H1 (cell line): ENCODE measurements around the gene SPATA4. TPM values are rescaled to one million over a fixed set of nuclear protein-coding genes. Genes with fewer than 3 reads are reported as not detected.
A peak's percentile ranks its signal among the peaks of the same experiment; 100 is the strongest.

ENCODE experiments used
- CTCF ChIA-PET: fragments of 300-600 bp; sonication (Branson Sonifier 250); formaldehyde crosslinking; loops from one replicate; lab custom pipeline; 2021; ENCODE audit not compliant: partially characterized antibody; lab: Charles Lee
- POLR2A ChIA-PET: fragments of 300-600 bp; sonication (Branson Sonifier 250); formaldehyde crosslinking; loops from one replicate; lab custom pipeline; 2021; ENCODE audit warnings: inconsistent platforms; ENCODE audit not compliant: partially characterized antibody; lab: Charles Lee
- DNase-seq, 2 experiments: peaks; one replicate each; pipeline versions ENCODE4 v3.0.0 to v3.0.0-alpha.2; 2010 to 2022; ENCODE audit warnings: low spot score in 2 of 2, low read depth in 1 of 2, mixed read lengths in 1 of 2
- FAIRE-seq: peaks from 2 replicates; lab custom pipeline; 2011; peaks lifted over from hg19 to GRCh38; lab: Jason Lieb, UNC
- H2AFZ ChIP-seq: 2 replicates; pipeline ENCODE4 v1.8.1; 2012; ENCODE audit warnings: low read length, inconsistent platforms
- H2AK5ac ChIP-seq: 2 replicates; pipeline ENCODE4 v1.6.1; 2013; ENCODE audit warnings: low read depth, low read length
- H2BK120ac ChIP-seq: replicated peaks from 2 replicates; pipeline ENCODE3; 2013; ENCODE audit warnings: low read depth, low read length, inconsistent platforms
- H2BK12ac ChIP-seq: 2 replicates; pipeline ENCODE4 v1.6.1; 2013; ENCODE audit warnings: low read depth, low read length
- H2BK15ac ChIP-seq: 2 replicates; pipeline ENCODE4 v1.6.1; 2013; ENCODE audit warnings: low read length
- H2BK20ac ChIP-seq: 2 replicates; pipeline ENCODE4 v1.6.1; 2013; ENCODE audit warnings: low read length
- H2BK5ac ChIP-seq: 2 replicates; pipeline ENCODE4 v1.6.1; 2013; ENCODE audit warnings: low read depth, low read length
- H3K14ac ChIP-seq: 2 replicates; pipeline ENCODE4 v1.6.1; 2013; ENCODE audit warnings: inconsistent platforms; ENCODE audit not compliant: insufficient read length
- H3K18ac ChIP-seq: 2 replicates; pipeline ENCODE4 v1.6.1; 2013; ENCODE audit warnings: low read length; ENCODE audit errors: extremely low read depth
- H3K23ac ChIP-seq: 2 replicates; pipeline ENCODE4 v1.6.1; 2013; ENCODE audit warnings: inconsistent platforms; ENCODE audit not compliant: insufficient read length
- H3K23me2 ChIP-seq: 2 replicates; pipeline ENCODE4 v1.6.1; 2013; ENCODE audit warnings: low read depth, low read length
- H3K27ac ChIP-seq: 2 replicates; pipeline ENCODE4 v1.6.1; 2011; ENCODE audit warnings: low read depth, low read length, inconsistent platforms
- H3K27me3 ChIP-seq, 4 experiments: replicated peaks in 1 of 4; 1 replicate in 1 of 4; 2 replicates in 3 of 4; pipeline versions ENCODE4 v1.6.1 to v1.8.1; 2011 to 2013; ENCODE audit warnings: low read length in 3 of 4, mild to moderate bottlenecking in 3 of 4, inconsistent platforms in 2 of 4, mixed read lengths in 2 of 4, moderate library complexity in 1 of 4; ENCODE audit not compliant: control insufficient read depth in 3 of 4, insufficient read depth in 3 of 4; ENCODE audit errors: extremely low read depth in 1 of 4
- H3K36me3 ChIP-seq, 4 experiments: 2 replicates each; pipeline versions ENCODE4 v1.6.1 to v1.8.1; 2011 to 2013; ENCODE audit warnings: mild to moderate bottlenecking in 4 of 4, low read length in 3 of 4, moderate library complexity in 2 of 4, control low read depth in 1 of 4, inconsistent platforms in 1 of 4; ENCODE audit not compliant: insufficient read depth in 4 of 4, control insufficient read depth in 2 of 4
- H3K4ac ChIP-seq: replicated peaks from 2 replicates; pipeline ENCODE3; 2013; ENCODE audit warnings: low read length, low read depth, mixed read lengths, inconsistent platforms; ENCODE audit not compliant: insufficient read length
- H3K4me1 ChIP-seq, 4 experiments: replicated peaks in 1 of 4; 1 replicate in 1 of 4; 2 replicates in 3 of 4; pipeline versions ENCODE4 v1.6.1 to v1.8.1; 2011 to 2013; ENCODE audit warnings: low read length in 3 of 4, inconsistent platforms in 2 of 4, mixed read lengths in 1 of 4; ENCODE audit not compliant: insufficient read depth in 4 of 4, control insufficient read depth in 3 of 4
- H3K4me2 ChIP-seq, 2 experiments: 2 replicates each; pipeline versions ENCODE4 v1.6.1 to v1.8.1; 2011 to 2013; ENCODE audit warnings: low read depth in 2 of 2, low read length in 2 of 2, control low read depth in 1 of 2, inconsistent platforms in 1 of 2, mild to moderate bottlenecking in 1 of 2; ENCODE audit not compliant: insufficient read depth in 1 of 2
- H3K4me3 ChIP-seq, 4 experiments: fragments of 200-600, 300-600 bp in 1 of 4; sonication (generic), shearing (Covaris generic), sonication (Bioruptor Twin) in 1 of 4; 2 replicates each; pipeline versions ENCODE4 v1.5.1 to v1.8.1; 2011 to 2016; ENCODE audit warnings: low read length in 4 of 4, low read depth in 3 of 4, control low read depth in 2 of 4, inconsistent platforms in 2 of 4, mild to moderate bottlenecking in 2 of 4, mixed read lengths in 1 of 4, moderate library complexity in 1 of 4; ENCODE audit not compliant: insufficient read depth in 2 of 4; ENCODE audit errors: extremely low read depth in 1 of 4
- H3K56ac ChIP-seq: replicated peaks from 2 replicates; pipeline ENCODE3; 2013; ENCODE audit warnings: low read depth, mild to moderate bottlenecking, mixed read lengths, low read length, inconsistent platforms; ENCODE audit not compliant: insufficient read length
- H3K79me1 ChIP-seq: 2 replicates; pipeline ENCODE4 v1.6.1; 2013; ENCODE audit warnings: low read depth, low read length, control low read depth
- H3K79me2 ChIP-seq, 2 experiments: 2 replicates each; pipeline versions ENCODE4 v1.6.1 to v1.8.1; 2012 to 2013; ENCODE audit warnings: low read length in 2 of 2, mild to moderate bottlenecking in 2 of 2, inconsistent platforms in 1 of 2; ENCODE audit not compliant: insufficient read depth in 2 of 2, control insufficient read depth in 1 of 2
- H3K9ac ChIP-seq, 4 experiments: replicated peaks in 1 of 4; 1 replicate in 1 of 4; 2 replicates in 3 of 4; pipeline versions ENCODE4 v1.6.1 to v1.8.1; 2011 to 2013; ENCODE audit warnings: low read depth in 3 of 4, low read length in 3 of 4, control low read depth in 2 of 4, mild to moderate bottlenecking in 2 of 4, moderate library complexity in 2 of 4, inconsistent platforms in 1 of 4; ENCODE audit errors: extremely low read depth in 1 of 4
- H3K9me3 ChIP-seq, 2 experiments: 2 replicates each; pipeline versions ENCODE4 v1.6.1 to v1.8.1; 2012 to 2013; ENCODE audit warnings: mild to moderate bottlenecking in 2 of 2, moderate library complexity in 2 of 2, control low read depth in 1 of 2, inconsistent platforms in 1 of 2, low read depth in 1 of 2, low read length in 1 of 2, mixed read lengths in 1 of 2; ENCODE audit not compliant: insufficient read depth in 2 of 2
- H4K20me1 ChIP-seq, 2 experiments: replicated peaks in 1 of 2; 2 replicates each; pipeline versions ENCODE3 to v1.8.1; 2011 to 2013; ENCODE audit warnings: inconsistent platforms in 2 of 2, low read length in 2 of 2, mild to moderate bottlenecking in 1 of 2; ENCODE audit not compliant: insufficient read depth in 2 of 2, control insufficient read depth in 1 of 2
- H4K5ac ChIP-seq: 2 replicates; pipeline ENCODE4 v1.6.1; 2013; ENCODE audit warnings: low read length, low read depth, mixed read lengths, inconsistent platforms; ENCODE audit not compliant: insufficient read length
- H4K8ac ChIP-seq: 2 replicates; pipeline ENCODE4 v1.8.0; 2013; ENCODE audit warnings: mild to moderate bottlenecking, moderate library complexity, low read length, inconsistent platforms; ENCODE audit not compliant: insufficient read depth; ENCODE audit errors: extremely low read depth
- H4K91ac ChIP-seq: replicated peaks from 2 replicates; pipeline ENCODE3; 2013; ENCODE audit warnings: low read length, mixed read lengths, inconsistent platforms; ENCODE audit not compliant: insufficient read length
- BACH1 ChIP-seq: IDR thresholded peaks from 2 replicates; pipeline ENCODE4 v1.6.1; 2012; ENCODE audit warnings: low read length, improper control_type of control experiment
- CHD1 ChIP-seq: IDR thresholded peaks from 2 replicates; pipeline ENCODE4 v1.6.1; 2012; ENCODE audit warnings: low read depth, low read length, improper control_type of control experiment
- HDAC6 ChIP-seq: IDR thresholded peaks from one replicate; pipeline ENCODE4 v1.7.1; 2012; ENCODE audit warnings: low read depth, mild to moderate bottlenecking, inconsistent platforms, low read length, moderate library complexity
- KDM5A ChIP-seq: fragments of 200-600 bp; IDR thresholded peaks from 2 replicates; pipeline ENCODE4 v1.7.1; 2012; ENCODE audit warnings: mild to moderate bottlenecking, low read length, inconsistent platforms, mixed read lengths
- NANOG ChIP-seq: IDR thresholded peaks from 2 replicates; pipeline ENCODE4 v1.6.1; 2011; ENCODE audit warnings: low read length, low read depth, mild to moderate bottlenecking, inconsistent platforms; ENCODE audit not compliant: insufficient read depth, poor library complexity, severe bottlenecking
- NRF1 ChIP-seq: IDR thresholded peaks from 2 replicates; pipeline ENCODE4 v1.6.1; 2011; ENCODE audit warnings: mild to moderate bottlenecking, low read depth, low read length, improper control_type of control experiment
- POLR2A ChIP-seq, 2 experiments: IDR thresholded peaks; 1 replicate in 1 of 2; 2 replicates in 1 of 2; pipeline ENCODE4 v1.6.1; 2011; ENCODE audit warnings: low read depth in 2 of 2, low read length in 2 of 2, mild to moderate bottlenecking in 2 of 2; ENCODE audit errors: control extremely low read depth in 1 of 2
- POU5F1 ChIP-seq: IDR thresholded peaks from 2 replicates; pipeline ENCODE4 v1.6.1; 2011; ENCODE audit warnings: low read depth, mild to moderate bottlenecking, low read length, moderate library complexity
- RXRA ChIP-seq: IDR thresholded peaks from 2 replicates; pipeline ENCODE4 v1.6.1; 2011; ENCODE audit warnings: low read depth, mild to moderate bottlenecking, low read length, moderate library complexity; ENCODE audit not compliant: insufficient read depth
- TCF12 ChIP-seq: IDR thresholded peaks from 2 replicates; pipeline ENCODE4 v1.6.1; 2011; ENCODE audit warnings: low read depth, mild to moderate bottlenecking, low read length
- USF2 ChIP-seq: IDR thresholded peaks from 2 replicates; pipeline ENCODE4 v1.6.1; 2011; ENCODE audit warnings: low read length, improper control_type of control experiment
- YY1 ChIP-seq: IDR thresholded peaks from 2 replicates; pipeline ENCODE4 v1.6.1; 2011; ENCODE audit warnings: low read depth, mild to moderate bottlenecking, low read length
- WGBS, 2 experiments: shearing (Covaris generic) in 1 of 2; methylation state at CpG; one replicate each; pipeline versions ENCODE4 v1.1.6 to v1.1.7; 2013 to 2015; ENCODE audit warnings: low lambda C conversion rate in 2 of 2, mixed read lengths in 2 of 2, inconsistent platforms in 1 of 2, low coverage in 1 of 2, missing lambda C conversion rate in 1 of 2; ENCODE audit not compliant: insufficient replicate concordance in 2 of 2, insufficient coverage in 1 of 2, insufficient read length in 1 of 2; ENCODE audit errors: extremely low coverage in 1 of 2, missing lambda C conversion rate in 1 of 2; 5-methylcytosine and 5-hydroxymethylcytosine counted together
- polyA plus RNA-seq, 7 experiments: library from polyadenylated mRNA; depleted of rRNA in 3 of 7; stranded (reverse) in 5 of 7; unstranded in 2 of 7; fragments of >200 nt in 5 of 7; fragments of 200-250 nt in 2 of 7; gene quantifications; 1 replicate in 5 of 7; 2 replicates in 1 of 7; 4 replicates in 1 of 7; pipeline versions ENCODE4 v1.2.1 to v1.2.3, GENCODE V29; 2011 to 2013; ENCODE audit warnings: missing spikeins in 2 of 7, mixed read lengths in 2 of 7
- total RNA-seq: library from RNA; stranded (reverse); fragmentation: NEBNext Ultra II Directional; extraction: Animal tissue kit (Norgen Biotek cat#: 25700); gene quantifications from 2 replicates; pipeline ENCODE4 v1.2.1, GENCODE V29; 2021

Gene SPATA4
- total and polyA plus RNA-seq, 2 of the 8 experiments (the other 6 are each of a cell fraction or from before 2014, with no cell fraction given) = not detected

DNA sequence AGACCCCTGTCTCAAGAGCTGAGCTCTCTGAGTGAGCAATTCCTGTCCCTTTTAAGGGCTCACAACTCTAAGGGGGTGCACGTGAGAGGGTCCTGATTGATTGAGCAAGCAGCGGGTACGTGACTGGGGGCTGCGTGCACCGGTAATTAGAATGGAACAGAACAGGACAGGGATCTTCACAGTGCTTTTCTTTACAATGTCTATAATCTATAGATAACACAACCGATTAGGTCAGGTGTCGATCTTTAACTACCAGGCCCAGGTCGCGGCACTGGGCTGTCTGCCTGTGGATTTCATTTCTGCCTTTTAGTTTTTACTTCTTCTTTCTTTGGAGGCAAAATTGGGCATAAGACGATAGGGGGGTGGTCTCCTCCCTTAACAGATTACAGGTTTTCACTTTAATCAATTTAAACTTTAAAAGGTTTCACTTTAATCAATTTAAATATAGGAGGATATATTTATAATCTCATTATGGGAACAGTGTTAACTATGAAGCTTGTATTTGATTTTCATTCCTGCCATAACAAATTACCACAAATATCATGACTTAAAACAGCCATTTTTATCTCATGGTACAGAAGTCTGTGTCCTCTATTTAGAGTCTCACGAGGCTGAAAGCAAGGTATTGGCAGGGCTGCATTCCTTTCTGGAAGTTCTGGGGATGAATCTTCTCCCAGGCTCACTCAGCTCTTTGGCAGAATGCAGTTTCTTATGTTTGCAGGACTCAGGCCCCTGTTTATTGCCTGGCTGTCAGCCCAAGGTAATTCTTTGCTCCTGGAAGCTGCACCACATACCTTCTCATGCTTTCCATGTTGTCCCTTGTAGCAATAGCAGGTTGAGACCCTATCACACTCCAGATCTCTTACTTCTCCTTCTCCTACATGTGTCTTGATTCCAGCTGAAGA, 5.2 kb downstream of the SPATA4 start:
- ChIA-PET CTCF (interaction anchor here (1.6 kb wide), 1 partner anchor 39 kb away, joined by 3 read pairs; no protein-coding TSS in a partner anchor), POLR2A (no interaction called here)
- Histone ChIP-seq H2AFZ (0 out of 2 replicates have a peak overlapping the region, but pooled peaks have one; percentile 9), H3K27ac (no peak overlapping the region), H3K79me2 (no peaks in the 10 kb centered on the region), H3K23ac (no peak overlapping the region), H4K20me1 (no peaks in the 10 kb centered on the region), H3K4me2 (no peak overlapping the region), H2BK5ac (no peak overlapping the region), H2BK12ac (no peak overlapping the region), H3K36me3 (no peaks in the 10 kb centered on the region), H3K4ac (no peak overlapping the region), H3K56ac (no peak overlapping the region), H3K23me2 (peaks cover under 1% of the 10 kb centered on the region; the same call in 1 of the 2 replicates), H3K4me1 (peaks cover 3 to 16% (median 7%) of the 10 kb centered on the region in 4 experiments; a peak in 6 of 7 replicates), H4K91ac (no peak overlapping the region), H2BK15ac (no peak overlapping the region), H4K5ac (no peak overlapping the region), H3K18ac (no peak overlapping the region), H3K14ac (no peak overlapping the region), H2AK5ac (no peak overlapping the region), H2BK20ac (no peak overlapping the region), H4K8ac (no peak overlapping the region), H3K4me3 (no peak overlapping the region), H2BK120ac (no peak overlapping the region), H3K27me3 (no peaks in the 10 kb centered on the region), H3K9ac (no peak overlapping the region), H3K9me3 (no peaks in the 10 kb centered on the region), H3K79me1 (no peaks in the 10 kb centered on the region)
- 88% methylated on average over 11 of the region's 11 CpGs; no CpG with 5 or more reads in 1 of the 2 experiments for WGBS, 2 experiments
- DNase-seq = no peak
- FAIRE-seq = no peak
- no peak for TF ChIP-seq POLR2A (IDR thresholded peaks at IDR 0.05; ENCODE audit: control extremely low read depth in 1 of 2, low read depth in 2 of 2, low read length in 2 of 2)
- no peak for TF ChIP-seq USF2
- no peak for TF ChIP-seq TCF12
- TF ChIP-seq NRF1 = no peak
- no peak for TF ChIP-seq POU5F1
- no peak for TF ChIP-seq NANOG
- no peak for TF ChIP-seq CHD1
- no peak for TF ChIP-seq KDM5A
- TF ChIP-seq BACH1 = no peak
- TF ChIP-seq HDAC6 = no peak
- TF ChIP-seq RXRA = no peak
- no peak for TF ChIP-seq YY1
